Mammary epithelial cell (primary cell): ENCODE data around the gene IFNW1.

Experiments used
- CTCF ChIP-seq, 2 donors: IDR thresholded peaks in 1 of 2; conservative IDR thresholded peaks in 1 of 2; 2 replicates each; pipeline ENCODE4 v1.5.1; 2011 to 2012; ENCODE audit warnings: inconsistent platforms in 2 of 2, low read length in 2 of 2, mild to moderate bottlenecking in 2 of 2, control low read depth in 1 of 2, low read depth in 1 of 2; ENCODE audit not compliant: insufficient read depth in 1 of 2; ENCODE audit errors: extremely low read depth in 1 of 2
- EZH2 ChIP-seq: IDR thresholded peaks from 2 replicates; pipeline ENCODE4 v1.6.1; 2012; ENCODE audit warnings: low read length, inconsistent platforms, borderline replicate concordance

- TF ChIP-seq CTCF (conservative IDR thresholded peaks at IDR 0.05 in 1 of 2, IDR thresholded peaks at IDR 0.05 in 1 of 2; ENCODE audit: extremely low read depth in 1 of 2, insufficient read depth in 1 of 2, low read depth in 1 of 2, low read length in 2 of 2) (no peak), EZH2 (no peak)
Observed at GRCh38 chr9:21096172-21096900, 45.3 kb downstream of the IFNW1 start.
